Sigmoid colon (tissue), 4 donors: ENCODE data around the gene PIGX.

Experiments used
- EP300 ChIP-seq, 4 donors: sonication (generic); formaldehyde crosslinking; IDR thresholded peaks; one replicate each; pipeline ENCODE4 v1.6.1; 2017; ENCODE audit warnings: antibody characterized with exemption in 4 of 4
- POLR2A ChIP-seq, 2 donors: fragments of 450-650 bp; IDR thresholded peaks; one replicate each; pipeline ENCODE4 v1.6.1; 2016; ENCODE audit warnings: antibody characterized with exemption in 2 of 2, mild to moderate bottlenecking in 2 of 2, moderate library complexity in 2 of 2
- POLR2AphosphoS5 ChIP-seq, 4 donors: sonication (generic); formaldehyde crosslinking; IDR thresholded peaks; one replicate each; pipeline ENCODE4 v1.6.1; 2017; ENCODE audit warnings: antibody characterized with exemption in 4 of 4
- TF ChIP-seq, protein P1 (sequence below), 4 experiments: fragments of 450-650 bp in 3 of 4; fragments of 200-600 bp in 1 of 4; IDR thresholded peaks; one replicate each; pipeline ENCODE4 v1.5.1; 2016 to 2019; ENCODE audit warnings: antibody characterized with exemption in 4 of 4, mild to moderate bottlenecking in 3 of 4, moderate library complexity in 2 of 4

DNA sequence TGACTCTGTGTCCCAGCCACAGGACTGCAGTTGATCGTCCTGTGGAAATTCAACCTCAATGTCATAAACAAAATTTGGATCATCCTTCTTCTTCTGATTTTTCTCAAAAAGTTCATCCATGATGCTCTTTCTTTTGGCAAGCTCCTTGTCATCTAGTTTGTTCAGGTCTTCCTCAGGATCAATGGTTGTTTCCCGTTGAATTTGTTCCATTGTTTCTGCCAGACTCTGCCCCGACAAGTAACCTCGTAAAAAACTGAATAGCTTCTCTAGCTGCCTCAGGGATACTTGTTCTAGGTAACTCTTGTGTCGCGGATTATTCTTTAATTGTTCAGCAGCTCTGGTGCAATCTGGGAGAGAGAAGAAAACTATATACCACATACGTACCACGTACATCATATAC is 4.6 kb upstream of the PIGX start:
- TF ChIP-seq, protein P1, sequence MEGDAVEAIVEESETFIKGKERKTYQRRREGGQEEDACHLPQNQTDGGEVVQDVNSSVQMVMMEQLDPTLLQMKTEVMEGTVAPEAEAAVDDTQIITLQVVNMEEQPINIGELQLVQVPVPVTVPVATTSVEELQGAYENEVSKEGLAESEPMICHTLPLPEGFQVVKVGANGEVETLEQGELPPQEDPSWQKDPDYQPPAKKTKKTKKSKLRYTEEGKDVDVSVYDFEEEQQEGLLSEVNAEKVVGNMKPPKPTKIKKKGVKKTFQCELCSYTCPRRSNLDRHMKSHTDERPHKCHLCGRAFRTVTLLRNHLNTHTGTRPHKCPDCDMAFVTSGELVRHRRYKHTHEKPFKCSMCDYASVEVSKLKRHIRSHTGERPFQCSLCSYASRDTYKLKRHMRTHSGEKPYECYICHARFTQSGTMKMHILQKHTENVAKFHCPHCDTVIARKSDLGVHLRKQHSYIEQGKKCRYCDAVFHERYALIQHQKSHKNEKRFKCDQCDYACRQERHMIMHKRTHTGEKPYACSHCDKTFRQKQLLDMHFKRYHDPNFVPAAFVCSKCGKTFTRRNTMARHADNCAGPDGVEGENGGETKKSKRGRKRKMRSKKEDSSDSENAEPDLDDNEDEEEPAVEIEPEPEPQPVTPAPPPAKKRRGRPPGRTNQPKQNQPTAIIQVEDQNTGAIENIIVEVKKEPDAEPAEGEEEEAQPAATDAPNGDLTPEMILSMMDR (IDR thresholded peaks at IDR 0.05) = no peak
- no peak for TF ChIP-seq POLR2A (IDR thresholded peaks at IDR 0.05)
- TF ChIP-seq POLR2AphosphoS5 (IDR thresholded peaks at IDR 0.05) = no peak
- TF ChIP-seq EP300 (IDR thresholded peaks at IDR 0.05) = no peak
